Endothelial cell of umbilical vein (primary cell): ENCODE measurements around the gene ABTB2. TPM values are rescaled to one million over a fixed set of nuclear protein-coding genes. Genes with fewer than 3 reads are reported as not detected.

ENCODE experiments used
- BruUV-seq: library from RNA; stranded (reverse); fragments of 400-500 nt; replicated peaks from 2 replicates; lab custom pipeline; 2021; lab: Mats Ljungman, UMichigan
- CTCF ChIA-PET: fragments of 300-600, 350-600 bp; sonication (Branson Sonifier 250); formaldehyde crosslinking; loops from one replicate; lab custom pipeline; 2021; ENCODE audit warnings: antibody characterized with exemption, inconsistent platforms; lab: Charles Lee
- POLR2A ChIA-PET: fragments of 300-600, 350-600 bp; sonication (Branson Sonifier 250); formaldehyde crosslinking; loops from one replicate; lab custom pipeline; 2021; ENCODE audit warnings: antibody characterized with exemption, inconsistent platforms; lab: Charles Lee
- DNase-seq: peaks from one replicate; pipeline ENCODE4 v3.0.0-alpha.2; 2011; ENCODE audit warnings: low read depth, low spot score
- FAIRE-seq: peaks from 2 replicates; lab custom pipeline; 2011; peaks lifted over from hg19 to GRCh38; lab: Jason Lieb, UNC
- H2AFZ ChIP-seq: 2 replicates; pipeline ENCODE4 v1.6.0; 2012; ENCODE audit warnings: low read depth, low read length, control low read depth, inconsistent platforms
- H3K27ac ChIP-seq: 2 replicates; pipeline ENCODE4 v1.5.1; 2011; ENCODE audit warnings: low read depth, mild to moderate bottlenecking, control low read depth, low read length, moderate library complexity; ENCODE audit not compliant: insufficient read depth
- H3K27me3 ChIP-seq, 2 experiments: 2 replicates each; pipeline versions ENCODE4 v1.6.0 to v1.6.1; 2011; ENCODE audit warnings: low read length in 2 of 2, mixed read lengths in 1 of 2; ENCODE audit not compliant: control insufficient read depth in 2 of 2, insufficient read depth in 2 of 2
- H3K36me3 ChIP-seq, 2 experiments: 2 replicates in 1 of 2; 3 replicates in 1 of 2; pipeline ENCODE4 v1.5.1; 2011; ENCODE audit warnings: low read length in 2 of 2, mild to moderate bottlenecking in 1 of 2, moderate library complexity in 1 of 2; ENCODE audit not compliant: control insufficient read depth in 2 of 2, insufficient read depth in 2 of 2; ENCODE audit errors: extremely low read depth in 1 of 2
- H3K4me1 ChIP-seq: 3 replicates; pipeline ENCODE4 v1.5.1; 2011; ENCODE audit warnings: mild to moderate bottlenecking, low read length; ENCODE audit not compliant: control insufficient read depth, insufficient read depth; ENCODE audit errors: extremely low read depth
- H3K4me2 ChIP-seq: 2 replicates; pipeline ENCODE4 v1.6.1; 2011; ENCODE audit warnings: low read length, control low read depth, mixed read lengths; ENCODE audit not compliant: insufficient read depth
- H3K4me3 ChIP-seq, 3 experiments: fragments of 200-600 bp in 1 of 3; sonication (generic), shearing (Covaris generic) in 1 of 3; replicated peaks in 1 of 3; 2 replicates each; pipeline ENCODE4 v1.5.1; 2011 to 2016; ENCODE audit warnings: control low read depth in 3 of 3, low read length in 3 of 3, mild to moderate bottlenecking in 2 of 3, inconsistent platforms in 1 of 3, low read depth in 1 of 3, moderate library complexity in 1 of 3; ENCODE audit not compliant: insufficient read depth in 1 of 3
- H3K79me2 ChIP-seq: 2 replicates; pipeline ENCODE4 v1.6.0; 2012; ENCODE audit warnings: low read length, inconsistent platforms; ENCODE audit not compliant: control insufficient read depth, insufficient read depth
- H3K9ac ChIP-seq: replicated peaks from 2 replicates; pipeline ENCODE3; 2011; ENCODE audit warnings: low read length, control low read depth; ENCODE audit not compliant: insufficient read depth; ENCODE audit errors: extremely low read depth
- H3K9me1 ChIP-seq: replicated peaks from 3 replicates; pipeline ENCODE4 v1.6.0; 2011; ENCODE audit warnings: mild to moderate bottlenecking, low read length; ENCODE audit not compliant: control insufficient read depth, insufficient read depth; ENCODE audit errors: extremely low read depth
- H3K9me3 ChIP-seq: replicated peaks from 2 replicates; pipeline ENCODE4 v1.5.1; 2012; ENCODE audit warnings: low read length, inconsistent platforms; ENCODE audit not compliant: control insufficient read depth, insufficient read depth
- H4K20me1 ChIP-seq: replicated peaks from 2 replicates; pipeline ENCODE3; 2011; ENCODE audit warnings: mild to moderate bottlenecking, low read length; ENCODE audit not compliant: control insufficient read depth, insufficient read depth; ENCODE audit errors: extremely low read depth
- EZH2 ChIP-seq: IDR thresholded peaks from 2 replicates; pipeline ENCODE4 v1.6.1; 2012; ENCODE audit warnings: borderline replicate concordance, low read depth, mild to moderate bottlenecking, moderate library complexity, low read length, inconsistent platforms; ENCODE audit not compliant: severe bottlenecking
- FOS ChIP-seq: IDR thresholded peaks from 2 replicates; pipeline ENCODE4 v1.6.1; 2011; ENCODE audit warnings: mild to moderate bottlenecking, low read length, moderate library complexity, borderline replicate concordance; ENCODE audit not compliant: insufficient read depth
- GATA2 ChIP-seq: IDR thresholded peaks from 2 replicates; pipeline ENCODE4 v1.7.0; 2011; ENCODE audit warnings: low read depth, mild to moderate bottlenecking, moderate library complexity, mixed read lengths, low read length; ENCODE audit not compliant: insufficient read length, insufficient read depth
- JUN ChIP-seq: IDR thresholded peaks from 2 replicates; pipeline ENCODE4 v1.6.1; 2011; ENCODE audit warnings: borderline replicate concordance, low read depth; ENCODE audit not compliant: insufficient read length, insufficient read depth
- MYC ChIP-seq: IDR thresholded peaks from one replicate; pipeline ENCODE4 v1.6.1; 2011; ENCODE audit warnings: mild to moderate bottlenecking, low read depth, low read length
- POLR2A ChIP-seq: IDR thresholded peaks from 2 replicates; pipeline ENCODE4 v1.6.1; 2012; ENCODE audit warnings: low read depth, mild to moderate bottlenecking, control low read depth, low read length
- POLR2AphosphoS5 ChIP-seq: IDR thresholded peaks from 2 replicates; pipeline ENCODE4 v1.6.1; 2012; ENCODE audit warnings: low read depth, mild to moderate bottlenecking, control low read depth, low read length, moderate library complexity; ENCODE audit not compliant: insufficient read depth
- dilution Hi-C: fragments of 300-500 bp; cut with MboI; formaldehyde crosslinking; loops from one replicate; pipeline ENCODE4 v1.15.0; 2019; ENCODE audit warnings: low sequenced_read_pairs; ENCODE audit not compliant: extremely low pct_ligation_motif_present
- intact Hi-C: fragments of 100-400 bp; cut with micrococcal nuclease; formaldehyde crosslinking; loops from one replicate; pipeline ENCODE4 v1.10.0; 2022
- polyA plus RNA-seq, 4 experiments: library from polyadenylated mRNA; depleted of rRNA in 3 of 4; stranded (reverse) in 3 of 4; unstranded in 1 of 4; fragments of >200 nt; gene quantifications; 2 replicates each; pipeline versions ENCODE4 v1.2.1 to v1.2.3, GENCODE V29; 2011 to 2012; ENCODE audit warnings: missing spikeins in 1 of 4
- total RNA-seq: library from RNA; stranded (reverse); gene quantifications from 2 replicates; pipeline ENCODE4 v1.2.3, GENCODE V29; 2021
- TF ChIP-seq, protein P1 (sequence below), 2 donors: IDR thresholded peaks; 1 replicate in 1 of 2; 2 replicates in 1 of 2; pipeline ENCODE4 v1.5.1; 2011; ENCODE audit warnings: low read length in 2 of 2, mild to moderate bottlenecking in 2 of 2, moderate library complexity in 2 of 2, control low read depth in 1 of 2, inconsistent platforms in 1 of 2, low read depth in 1 of 2; ENCODE audit not compliant: insufficient read depth in 1 of 2; ENCODE audit errors: extremely low read depth in 1 of 2
- TF ChIP-seq, protein P2 (sequence below): IDR thresholded peaks from 2 replicates; pipeline ENCODE4 v1.6.1; 2011; ENCODE audit not compliant: insufficient read depth, insufficient read length

ABTB2 gene
- total and polyA plus RNA-seq, 2 donors (not counting 3 experiments of a cell fraction or from before 2014, with no cell fraction given) = 0.11 to 0.14 TPM

DNA sequence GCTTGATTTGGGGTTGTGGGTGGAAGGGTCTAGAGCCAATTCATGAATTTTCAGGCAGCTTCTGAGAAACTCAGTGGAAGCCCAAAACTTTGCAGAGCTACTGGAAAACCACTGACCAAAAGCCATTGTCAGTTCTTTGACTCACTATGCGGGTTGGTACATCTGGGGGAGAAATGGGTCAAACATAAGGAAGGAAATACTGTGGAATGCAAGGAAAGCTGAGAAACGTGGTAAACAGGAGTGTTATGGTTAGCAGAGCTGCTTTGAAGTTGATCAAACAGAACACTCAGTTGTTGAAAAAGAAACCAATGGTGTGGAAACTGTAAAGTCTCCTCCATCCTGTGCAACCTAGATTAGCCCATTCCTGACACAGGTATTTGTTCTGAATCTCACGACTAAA is 6.3 kb upstream of the ABTB2 start:
- no peak for DNase-seq
- no peaks in the 10 kb centered on the region for H3K36me3 ChIP-seq
- H4K20me1 ChIP-seq = no peaks in the 10 kb centered on the region
- no peak overlapping the region for H2AFZ ChIP-seq
- no peak overlapping the region for H3K4me3 ChIP-seq
- no peaks in the 10 kb centered on the region for H3K9me1 ChIP-seq
- no peak overlapping the region for H3K27ac ChIP-seq
- dilution Hi-C loops = no loop called here
- FAIRE-seq = no peak
- H3K4me1 ChIP-seq = no peaks in the 10 kb centered on the region
- no peaks in the 10 kb centered on the region for H3K79me2 ChIP-seq
- TF ChIP-seq POLR2AphosphoS5 (no peak), EZH2 (no peak), POLR2A (no peak), GATA2 (no peak), JUN (no peak), FOS (no peak), MYC (no peak)
- TF ChIP-seq, protein P1, sequence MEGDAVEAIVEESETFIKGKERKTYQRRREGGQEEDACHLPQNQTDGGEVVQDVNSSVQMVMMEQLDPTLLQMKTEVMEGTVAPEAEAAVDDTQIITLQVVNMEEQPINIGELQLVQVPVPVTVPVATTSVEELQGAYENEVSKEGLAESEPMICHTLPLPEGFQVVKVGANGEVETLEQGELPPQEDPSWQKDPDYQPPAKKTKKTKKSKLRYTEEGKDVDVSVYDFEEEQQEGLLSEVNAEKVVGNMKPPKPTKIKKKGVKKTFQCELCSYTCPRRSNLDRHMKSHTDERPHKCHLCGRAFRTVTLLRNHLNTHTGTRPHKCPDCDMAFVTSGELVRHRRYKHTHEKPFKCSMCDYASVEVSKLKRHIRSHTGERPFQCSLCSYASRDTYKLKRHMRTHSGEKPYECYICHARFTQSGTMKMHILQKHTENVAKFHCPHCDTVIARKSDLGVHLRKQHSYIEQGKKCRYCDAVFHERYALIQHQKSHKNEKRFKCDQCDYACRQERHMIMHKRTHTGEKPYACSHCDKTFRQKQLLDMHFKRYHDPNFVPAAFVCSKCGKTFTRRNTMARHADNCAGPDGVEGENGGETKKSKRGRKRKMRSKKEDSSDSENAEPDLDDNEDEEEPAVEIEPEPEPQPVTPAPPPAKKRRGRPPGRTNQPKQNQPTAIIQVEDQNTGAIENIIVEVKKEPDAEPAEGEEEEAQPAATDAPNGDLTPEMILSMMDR (IDR thresholded peaks at IDR 0.05; ENCODE audit: extremely low read depth in 1 of 2, insufficient read depth in 1 of 2, low read depth in 1 of 2, low read length in 2 of 2) = no peak
- TF ChIP-seq, protein P2, sequence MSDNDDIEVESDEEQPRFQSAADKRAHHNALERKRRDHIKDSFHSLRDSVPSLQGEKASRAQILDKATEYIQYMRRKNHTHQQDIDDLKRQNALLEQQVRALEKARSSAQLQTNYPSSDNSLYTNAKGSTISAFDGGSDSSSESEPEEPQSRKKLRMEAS = no peak
- ChIA-PET CTCF (interaction anchor here (0.8 kb wide), 1 partner anchor 190 kb away, joined by 5 read pairs; no protein-coding TSS in a partner anchor), POLR2A (no interaction called here)
- H3K9ac ChIP-seq = no peak overlapping the region
- no TSS peak for BruUV-seq
- peaks cover 6 to 21% of the 10 kb centered on the region in 2 experiments for H3K27me3 ChIP-seq
- intact Hi-C loops = no loop called here
- no peaks in the 10 kb centered on the region for H3K9me3 ChIP-seq
- H3K4me2 ChIP-seq = no peak overlapping the region
